T-helper 2 cell treated with Interferon-gamma antibody and Interleukin-4, amounts not matched to agents 100 ng/mL and 5 ng/mL, for 36 hours (primary cell): ENCODE measurements around the gene RXFP1. TPM values are rescaled to one million over a fixed set of nuclear protein-coding genes. Genes with fewer than 3 reads are reported as not detected.

Experiments
- intact Hi-C: fragments of 100-400 bp; cut with micrococcal nuclease; formaldehyde crosslinking; loops from one replicate; pipeline ENCODE4 v1.15.1; 2023
- total RNA-seq: library from RNA; stranded (reverse); gene quantifications from 2 replicates; pipeline ENCODE4 v1.2.3, GENCODE V29; 2022

Gene RXFP1
- total RNA-seq, 1 donor from 2014 or later = not detected

DNA sequence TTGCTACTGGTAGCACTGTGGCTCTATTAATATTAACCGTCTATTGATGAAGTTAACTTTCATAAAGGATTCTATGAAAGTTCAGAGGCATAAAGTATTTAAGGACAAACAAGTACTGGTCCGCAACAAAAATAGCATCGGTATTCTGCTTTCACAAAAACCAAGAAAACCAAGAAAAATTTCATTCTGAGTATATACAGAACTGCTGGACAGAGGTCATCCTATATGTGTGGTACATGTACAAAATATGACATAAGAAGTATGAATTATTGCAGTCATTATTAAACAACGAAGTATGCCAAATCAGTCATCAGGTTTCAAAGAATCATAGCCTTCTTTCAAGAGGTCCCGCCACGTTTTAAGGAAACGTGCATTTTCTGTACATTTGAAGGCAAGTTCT is 147.6 kb downstream of the RXFP1 start:
- intact Hi-C loops = no loop called here

DNA sequence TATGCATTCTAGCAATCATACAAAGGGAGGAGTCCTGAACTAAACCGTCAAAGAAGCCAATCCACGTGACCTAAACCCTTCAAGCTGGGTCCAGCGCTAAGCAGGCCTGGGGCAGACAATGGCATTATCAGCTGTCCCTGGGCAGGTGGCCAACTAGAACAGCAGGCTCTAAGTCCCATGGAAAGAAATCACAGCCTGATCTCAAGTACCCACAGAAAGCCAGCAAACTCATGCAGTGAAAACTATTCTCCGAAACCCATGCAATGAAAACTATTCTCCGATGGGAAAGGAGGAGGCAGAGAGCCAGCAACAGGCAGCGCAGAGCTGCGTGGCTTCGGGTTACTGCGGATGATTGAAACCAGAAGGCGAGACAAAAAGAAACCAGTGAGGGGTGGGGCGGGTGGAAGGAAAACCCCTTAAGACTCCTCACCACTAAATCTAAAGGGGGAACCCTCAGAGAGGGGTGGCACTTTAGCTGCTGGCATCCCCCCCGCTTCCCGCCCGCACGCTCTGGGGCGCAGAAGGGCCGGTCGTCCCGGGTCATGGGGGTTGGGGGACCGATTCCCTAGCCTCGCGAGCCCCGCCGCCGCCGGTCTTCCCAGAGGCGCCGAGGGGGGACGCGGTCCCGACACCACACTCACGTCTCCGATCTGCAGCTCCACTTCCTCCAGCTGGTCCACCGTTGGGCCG is 149.4 kb downstream of the RXFP1 start:
- intact Hi-C loops = loop anchor here (1.0 to 5.0 kb wide), 4 partner anchors 98 to 532 kb away; partner anchors contain the start of gene FNIP2

DNA sequence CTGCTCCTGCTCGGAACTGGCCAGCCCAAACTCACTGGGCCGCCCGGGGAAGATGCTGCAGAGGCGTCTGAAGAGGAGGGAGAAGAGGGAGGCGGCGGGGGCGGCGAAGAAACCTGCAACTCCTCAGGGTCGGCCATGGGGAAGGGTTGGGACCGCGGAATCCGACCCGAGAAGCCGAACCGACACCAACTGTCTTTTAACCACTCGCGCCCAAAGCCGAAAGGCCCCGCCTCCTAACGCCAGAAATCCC is 149.9 kb downstream of the RXFP1 start, which contains the start of gene C4orf46:
TSS of gene C4orf46 (minus strand) at position 223 of the 250 bp plus-strand sequence. CDS start at position 137, 86 bp downstream.
- intact Hi-C loops = loop anchor here (1.0 to 5.0 kb wide), 4 partner anchors 98 to 532 kb away; partner anchors contain the start of gene FNIP2

DNA sequence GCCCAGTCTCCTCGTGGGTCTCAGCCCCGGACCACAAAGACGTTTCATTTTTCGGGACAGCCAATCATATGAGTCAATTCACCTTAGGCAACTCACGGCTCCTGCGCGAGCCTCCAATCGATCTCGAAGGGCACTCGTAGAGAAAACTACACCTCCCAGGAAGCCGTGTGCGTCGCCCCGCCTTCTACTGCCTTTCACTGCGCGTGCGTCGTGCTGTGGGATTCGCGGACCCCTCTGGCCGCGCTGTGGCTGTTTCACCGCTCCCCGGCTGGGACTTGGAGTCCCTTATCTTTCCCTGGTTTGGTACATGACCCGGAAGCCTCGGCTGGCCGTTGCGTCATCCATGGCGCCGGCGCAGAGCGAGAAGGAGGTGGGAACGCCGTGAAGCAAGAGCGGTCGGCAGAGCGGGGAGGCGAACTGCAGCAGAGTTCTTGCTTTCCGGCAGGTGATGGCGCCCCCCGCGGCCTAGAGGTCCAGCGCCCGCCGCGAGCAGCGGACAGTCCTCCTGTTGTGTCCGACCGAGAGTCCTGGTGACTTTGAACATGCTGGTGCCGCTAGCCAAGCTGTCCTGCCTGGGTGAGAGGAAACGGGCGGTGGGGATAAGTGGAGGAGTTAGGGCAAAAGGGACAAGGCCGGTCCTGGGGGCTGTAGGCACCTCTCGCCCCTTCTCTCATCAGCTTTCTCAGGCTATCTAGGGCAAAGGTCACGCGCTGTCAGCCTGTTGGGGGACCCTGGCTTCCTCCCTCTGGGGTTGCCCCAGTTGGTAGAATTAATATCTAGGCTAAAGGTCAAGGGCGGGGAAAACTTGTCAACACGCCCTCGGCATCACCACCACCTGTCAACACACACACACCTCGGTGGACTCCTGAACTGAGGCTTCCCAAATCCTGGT is 150.5 kb downstream of the RXFP1 start, which contains the start of gene ETFDH:
TSS of gene ETFDH (plus strand) at position 382 of the 892 bp plus-strand sequence. CDS start at position 543, 161 bp downstream.
- intact Hi-C loops = loop anchor here (1.0 to 5.0 kb wide), 9 partner anchors 51 to 531 kb away; partner anchors contain the start of genes FNIP2, PPID and RAPGEF2

DNA sequence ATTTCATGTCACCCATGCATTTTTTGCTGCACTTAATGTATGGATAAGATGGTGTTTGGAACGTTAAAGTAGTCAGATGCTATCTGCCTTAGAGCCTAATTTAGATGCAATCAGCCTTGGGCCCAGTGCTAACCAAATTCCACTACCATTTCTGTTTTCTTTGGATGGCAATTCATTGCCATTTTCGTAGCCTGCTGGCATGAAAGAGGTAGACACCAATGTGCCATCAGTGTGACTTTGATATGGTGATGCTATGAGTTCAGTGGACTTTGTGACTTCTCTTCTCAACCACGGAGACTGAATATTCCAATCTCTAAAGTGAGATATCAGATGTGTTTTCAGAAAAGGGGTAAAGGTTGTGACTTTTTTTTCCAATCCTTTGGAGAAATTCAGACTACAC is 152.0 kb downstream of the RXFP1 start:
- intact Hi-C loops = loop anchor here (2.0 to 5.0 kb wide), 4 partner anchors 136 to 501 kb away; no protein-coding TSS in a partner anchor

DNA sequence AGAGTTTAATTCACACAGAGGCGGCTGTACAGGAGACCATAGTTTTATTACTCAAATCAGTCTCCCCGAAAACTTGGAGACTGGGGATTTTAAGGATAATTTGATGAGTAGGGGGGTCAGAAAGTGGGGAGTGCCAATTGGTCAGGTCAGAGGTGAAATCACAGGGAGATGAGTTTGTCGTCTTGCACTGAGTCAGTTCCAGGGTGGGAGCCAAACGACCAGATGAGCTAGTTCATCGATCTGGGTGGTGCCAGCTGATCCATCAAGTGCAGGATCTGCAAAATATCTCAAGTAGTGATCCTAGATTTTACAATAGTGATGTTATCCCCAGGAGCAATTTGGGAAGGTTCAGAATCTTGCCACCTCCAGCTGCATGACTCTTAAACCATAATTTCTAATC is 154.4 kb downstream of the RXFP1 start:
- intact Hi-C loops = no loop called here

DNA sequence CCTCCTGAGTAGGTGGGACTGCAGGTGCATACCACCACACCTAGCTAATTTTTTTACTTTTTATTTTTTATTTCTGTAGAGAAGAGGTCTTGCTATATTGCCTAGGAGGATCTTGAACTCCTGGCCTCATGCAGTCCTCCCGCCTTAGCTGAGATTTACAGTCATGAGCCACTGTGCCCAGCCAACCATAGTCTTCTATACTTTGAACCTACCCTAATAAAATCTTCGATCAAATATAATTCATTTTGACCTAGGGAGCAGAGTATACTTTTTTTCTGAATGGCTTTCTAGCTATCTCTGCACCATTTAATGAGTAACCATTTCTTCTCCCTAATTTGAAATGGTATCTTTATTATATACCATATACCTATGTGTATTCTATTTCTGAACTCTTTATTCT is 157.1 kb downstream of the RXFP1 start:
- intact Hi-C loops = no loop called here

DNA sequence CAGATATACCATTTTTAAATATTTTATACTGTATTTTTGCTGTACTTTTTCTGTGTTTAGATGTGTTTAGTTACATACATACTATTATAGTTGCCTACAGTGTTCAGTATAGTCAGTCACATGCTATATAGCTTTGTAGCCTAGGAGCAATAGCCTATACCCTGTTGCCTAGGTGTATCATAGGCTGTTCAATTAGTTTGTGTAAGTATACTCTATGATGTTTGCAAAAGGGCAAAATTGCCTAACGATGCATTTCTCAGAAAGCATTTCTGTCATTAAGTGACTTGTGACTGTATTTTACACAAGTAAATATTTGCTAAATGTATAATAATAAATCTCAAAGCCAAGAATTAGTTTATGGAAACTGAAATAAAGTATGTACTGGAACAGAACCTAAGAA is 159.9 kb downstream of the RXFP1 start:
- intact Hi-C loops = no loop called here

DNA sequence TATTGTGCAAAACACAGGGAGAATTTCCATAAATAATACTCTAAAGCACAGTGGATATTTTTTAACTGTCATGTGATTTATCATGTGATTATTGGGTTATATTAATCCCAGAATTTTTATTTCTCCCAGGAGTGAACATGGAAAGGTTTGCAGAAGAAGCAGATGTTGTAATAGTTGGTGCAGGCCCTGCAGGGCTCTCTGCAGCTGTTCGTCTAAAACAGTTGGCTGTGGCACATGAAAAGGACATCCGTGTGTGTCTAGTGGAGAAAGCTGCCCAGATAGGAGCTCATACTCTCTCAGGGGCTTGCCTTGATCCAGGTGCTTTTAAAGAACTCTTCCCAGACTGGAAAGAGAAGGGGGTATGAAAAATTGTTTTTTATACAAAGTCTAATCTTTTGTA is 160.4 kb downstream of the RXFP1 start:
- intact Hi-C loops = no loop called here

DNA sequence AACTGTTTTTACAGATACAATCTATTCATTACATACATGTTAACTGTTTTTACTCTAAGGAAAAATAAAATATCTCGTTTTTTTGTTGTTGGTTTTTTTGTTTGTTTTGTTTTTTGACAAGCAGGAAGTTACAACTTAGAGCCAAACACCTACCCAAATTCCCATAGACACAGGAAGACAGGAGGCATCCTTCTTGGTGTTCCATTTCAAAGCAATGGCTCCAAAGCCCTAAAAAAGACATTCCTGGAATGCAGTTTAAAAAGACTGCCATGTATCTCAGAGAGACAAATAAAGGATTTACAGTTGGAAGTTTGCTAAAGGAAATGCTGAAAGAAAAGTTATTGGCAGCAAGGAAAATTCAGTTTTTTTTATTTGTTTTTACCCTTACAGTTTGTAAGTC is 167.1 kb downstream of the RXFP1 start:
- intact Hi-C loops = no loop called here

Other genes with a start within 250 kb of the RXFP1 start
- gene C4orf46, start 150.0 kb downstream of the RXFP1 start, total RNA-seq = 15.8 and 17.7 TPM in 2 replicates
- gene ETFDH, start 150.4 kb downstream of the RXFP1 start, total RNA-seq = 20.5 and 22.8 TPM in 2 replicates
- gene PPID, start 201.5 kb downstream of the RXFP1 start, total RNA-seq = 40.4 and 42.0 TPM in 2 replicates
- 14.4 and 15.1 TPM in 2 replicates for gene FNIP2, start 247.1 kb downstream of the RXFP1 start, total RNA-seq